Fibroblast of lung (primary cell): ENCODE data around the gene FMNL2. TPM values are rescaled to one million over a fixed set of nuclear protein-coding genes. Genes with fewer than 3 reads are reported as not detected.

ENCODE experiments used
- DNase-seq, 2 donors: peaks; one replicate each; pipeline versions ENCODE4 v3.0.0 to v3.0.0-alpha.2; 2010; ENCODE audit warnings: low read depth in 2 of 2
- H2AFZ ChIP-seq: 2 replicates; pipeline ENCODE4 v1.5.1; 2012; ENCODE audit warnings: low read length, control low read depth, inconsistent platforms
- H3K27ac ChIP-seq: 2 replicates; pipeline ENCODE4 v1.5.1; 2011; ENCODE audit warnings: low read length, control low read depth; ENCODE audit not compliant: insufficient read depth
- H3K27me3 ChIP-seq: 2 replicates; pipeline ENCODE4 v1.5.1; 2011; ENCODE audit warnings: mild to moderate bottlenecking, low read length; ENCODE audit not compliant: control insufficient read depth, insufficient read depth
- H3K36me3 ChIP-seq: 2 replicates; pipeline ENCODE4 v1.5.1; 2011; ENCODE audit warnings: low read length; ENCODE audit not compliant: control insufficient read depth, insufficient read depth
- H3K4me1 ChIP-seq: 2 replicates; pipeline ENCODE4 v1.5.1; 2011; ENCODE audit warnings: low read length; ENCODE audit not compliant: control insufficient read depth, insufficient read depth; ENCODE audit errors: extremely low read depth
- H3K4me2 ChIP-seq: 2 replicates; pipeline ENCODE4 v1.5.1; 2011; ENCODE audit warnings: low read length, control low read depth; ENCODE audit not compliant: insufficient read depth; ENCODE audit errors: extremely low read depth
- H3K4me3 ChIP-seq, 4 experiments: fragments of 200-600 bp in 1 of 4; sonication (generic) in 1 of 4; replicated peaks in 1 of 4; 2 replicates each; pipeline ENCODE4 v1.5.1; 2011 to 2016; ENCODE audit warnings: low read length in 4 of 4, low read depth in 3 of 4, mild to moderate bottlenecking in 3 of 4, control low read depth in 2 of 4, inconsistent platforms in 1 of 4, mixed read lengths in 1 of 4; ENCODE audit not compliant: insufficient read depth in 1 of 4; ENCODE audit errors: control extremely low read depth in 1 of 4
- H3K79me2 ChIP-seq: 2 replicates; pipeline ENCODE4 v1.5.1; 2012; ENCODE audit warnings: mild to moderate bottlenecking, low read length, inconsistent platforms; ENCODE audit not compliant: control insufficient read depth, insufficient read depth
- H3K9ac ChIP-seq: 2 replicates; pipeline ENCODE4 v1.5.1; 2011; ENCODE audit warnings: mild to moderate bottlenecking, low read length, control low read depth; ENCODE audit not compliant: insufficient read depth
- H3K9me3 ChIP-seq: 2 replicates; pipeline ENCODE4 v1.5.1; 2012; ENCODE audit warnings: low read depth, low read length; ENCODE audit not compliant: control insufficient read depth, insufficient read depth
- H4K20me1 ChIP-seq: 2 replicates; pipeline ENCODE4 v1.5.1; 2011; ENCODE audit warnings: low read length; ENCODE audit not compliant: control insufficient read depth, insufficient read depth; ENCODE audit errors: extremely low read depth
- EZH2 ChIP-seq: IDR thresholded peaks from 2 replicates; pipeline ENCODE4 v1.5.1; 2012; ENCODE audit warnings: low read length, control low read depth, mild to moderate bottlenecking; ENCODE audit errors: missing control alignments
- polyA plus RNA-seq, 2 donors: library from polyadenylated mRNA; depleted of rRNA in 1 of 2; stranded (reverse) in 1 of 2; unstranded in 1 of 2; fragments of >200 nt; gene quantifications; 2 replicates each; pipeline ENCODE4 v1.2.1, GENCODE V29; 2011 to 2012; ENCODE audit warnings: missing spikeins in 1 of 2
- total RNA-seq: library from RNA; depleted of rRNA; stranded (reverse); fragments of >200 nt; gene quantifications from 2 replicates; pipeline ENCODE4 v1.2.1, GENCODE V29; 2014
- TF ChIP-seq, protein P1 (sequence below), 2 donors: IDR thresholded peaks in 1 of 2; conservative IDR thresholded peaks in 1 of 2; 1 replicate in 1 of 2; 2 replicates in 1 of 2; pipeline ENCODE4 v1.5.1; 2011 to 2012; ENCODE audit warnings: low read length in 2 of 2, control low read depth in 1 of 2, inconsistent platforms in 1 of 2, low read depth in 1 of 2, mild to moderate bottlenecking in 1 of 2

Gene FMNL2
- total and polyA plus RNA-seq, 2 donors (not counting 1 experiment from before 2014, with no cell fraction given) = 12.0 to 30.2 TPM

DNA sequence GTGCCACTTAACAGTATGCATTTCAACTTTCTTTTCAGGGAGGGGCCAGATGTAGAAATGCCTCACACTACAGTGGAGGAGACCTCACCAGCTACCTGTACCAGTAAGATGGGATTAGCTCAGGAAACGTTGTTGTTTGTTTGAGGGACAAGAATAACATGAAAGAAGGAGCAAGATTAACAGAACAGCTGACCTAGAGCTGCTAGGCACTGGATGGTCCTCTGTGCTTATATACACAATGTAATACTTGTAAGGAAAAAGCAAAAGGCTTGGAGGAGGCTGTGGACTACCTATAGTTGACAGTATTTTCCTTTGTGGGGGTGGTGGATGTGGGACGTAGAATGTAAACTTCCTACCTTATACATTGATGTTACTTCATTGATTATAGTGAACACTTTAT, 154.4 kb downstream of the FMNL2 start:
- Histone ChIP-seq H3K27ac (no peak overlapping the region), H3K9ac (no peak overlapping the region), H3K79me2 (no peaks in the 10 kb centered on the region), H3K27me3 (no peaks in the 10 kb centered on the region), H3K36me3 (no peaks in the 10 kb centered on the region), H3K9me3 (no peaks in the 10 kb centered on the region), H4K20me1 (no peaks in the 10 kb centered on the region), H3K4me2 (no peak overlapping the region), H3K4me3 (no peak overlapping the region), H3K4me1 (no peaks in the 10 kb centered on the region), H2AFZ (no peak overlapping the region)
- TF ChIP-seq EZH2 = no peak
- TF ChIP-seq, protein P1, sequence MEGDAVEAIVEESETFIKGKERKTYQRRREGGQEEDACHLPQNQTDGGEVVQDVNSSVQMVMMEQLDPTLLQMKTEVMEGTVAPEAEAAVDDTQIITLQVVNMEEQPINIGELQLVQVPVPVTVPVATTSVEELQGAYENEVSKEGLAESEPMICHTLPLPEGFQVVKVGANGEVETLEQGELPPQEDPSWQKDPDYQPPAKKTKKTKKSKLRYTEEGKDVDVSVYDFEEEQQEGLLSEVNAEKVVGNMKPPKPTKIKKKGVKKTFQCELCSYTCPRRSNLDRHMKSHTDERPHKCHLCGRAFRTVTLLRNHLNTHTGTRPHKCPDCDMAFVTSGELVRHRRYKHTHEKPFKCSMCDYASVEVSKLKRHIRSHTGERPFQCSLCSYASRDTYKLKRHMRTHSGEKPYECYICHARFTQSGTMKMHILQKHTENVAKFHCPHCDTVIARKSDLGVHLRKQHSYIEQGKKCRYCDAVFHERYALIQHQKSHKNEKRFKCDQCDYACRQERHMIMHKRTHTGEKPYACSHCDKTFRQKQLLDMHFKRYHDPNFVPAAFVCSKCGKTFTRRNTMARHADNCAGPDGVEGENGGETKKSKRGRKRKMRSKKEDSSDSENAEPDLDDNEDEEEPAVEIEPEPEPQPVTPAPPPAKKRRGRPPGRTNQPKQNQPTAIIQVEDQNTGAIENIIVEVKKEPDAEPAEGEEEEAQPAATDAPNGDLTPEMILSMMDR (conservative IDR thresholded peaks at IDR 0.05 in 1 of 2, IDR thresholded peaks at IDR 0.05 in 1 of 2; ENCODE audit: low read depth in 1 of 2, low read length in 2 of 2) = no peak
- DNase-seq = no peak

DNA sequence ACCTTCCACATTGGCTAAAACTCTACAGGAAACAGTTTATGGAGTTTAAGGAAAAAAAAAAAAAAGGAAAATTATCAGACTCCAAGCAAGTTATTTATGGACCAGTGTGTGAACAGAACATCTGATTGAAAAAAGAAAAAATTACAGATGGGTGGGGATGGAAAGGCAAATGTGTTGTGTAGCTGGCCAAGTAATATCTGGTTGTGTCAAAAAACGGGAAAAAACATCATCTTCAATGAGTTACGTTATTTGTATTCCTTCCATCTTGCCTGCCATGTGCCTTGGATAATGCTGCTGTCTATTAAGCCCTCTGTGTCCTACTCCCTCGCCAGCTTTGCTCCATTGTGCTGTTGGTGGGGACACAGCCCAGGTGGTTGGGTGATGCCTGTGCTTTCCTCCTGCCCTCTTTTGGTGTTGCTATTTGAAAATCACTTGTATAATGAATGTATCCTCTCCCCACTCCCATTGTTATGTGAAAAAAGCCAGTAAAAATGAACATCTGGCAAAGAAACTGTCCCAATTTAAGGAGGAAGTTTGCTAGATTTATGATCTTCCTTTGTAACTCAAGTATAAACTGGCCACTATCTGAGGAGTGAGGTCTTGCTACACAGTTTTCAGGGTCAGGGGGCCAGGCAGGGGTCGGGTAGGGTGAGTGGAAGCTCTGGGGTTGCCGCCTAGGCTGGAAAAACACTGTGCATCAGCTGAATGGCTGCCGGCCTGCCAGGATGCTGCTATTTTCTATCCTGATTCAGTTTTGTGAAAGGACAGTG, 155.9 kb downstream of the FMNL2 start:
- no peak for DNase-seq
- Histone ChIP-seq H2AFZ (no peak overlapping the region), H3K4me1 (no peaks in the 10 kb centered on the region), H3K27ac (no peak overlapping the region), H4K20me1 (no peaks in the 10 kb centered on the region), H3K27me3 (no peaks in the 10 kb centered on the region), H3K4me2 (no peak overlapping the region), H3K4me3 (no peak overlapping the region), H3K9ac (no peak overlapping the region), H3K36me3 (no peaks in the 10 kb centered on the region), H3K9me3 (no peaks in the 10 kb centered on the region), H3K79me2 (peaks cover 2% of the 10 kb centered on the region)
- TF ChIP-seq, protein P1 (conservative IDR thresholded peaks at IDR 0.05 in 1 of 2, IDR thresholded peaks at IDR 0.05 in 1 of 2; ENCODE audit: low read depth in 1 of 2, low read length in 2 of 2) = no peak
- TF ChIP-seq EZH2 = no peak

DNA sequence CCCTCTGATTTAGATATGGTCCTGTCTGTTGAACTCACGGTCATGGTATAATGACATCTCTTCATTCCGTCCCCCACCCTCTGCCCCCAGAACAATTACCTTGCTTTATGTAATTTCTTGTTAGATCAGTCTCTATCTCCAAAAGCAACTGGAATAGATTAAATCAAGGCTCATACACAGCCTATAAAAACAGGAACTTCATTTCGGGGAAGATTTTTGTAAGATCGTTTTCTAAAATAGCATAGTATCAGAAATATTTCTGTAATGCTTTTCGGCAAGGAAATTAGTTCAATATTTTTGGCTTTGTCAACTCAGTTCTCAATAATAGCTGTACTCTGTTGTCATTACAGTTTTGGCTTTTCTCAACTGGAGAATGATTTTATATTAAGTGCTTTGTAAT, 157.2 kb downstream of the FMNL2 start:
- no peak overlapping the region for H3K4me2 ChIP-seq
- H2AFZ ChIP-seq = no peak overlapping the region
- no peak for DNase-seq
- no peaks in the 10 kb centered on the region for H4K20me1 ChIP-seq
- no peak overlapping the region for H3K4me3 ChIP-seq
- TF ChIP-seq, protein P1 (conservative IDR thresholded peaks at IDR 0.05 in 1 of 2, IDR thresholded peaks at IDR 0.05 in 1 of 2; ENCODE audit: low read depth in 1 of 2, low read length in 2 of 2) = no peak
- no peak for TF ChIP-seq EZH2
- H3K9me3 ChIP-seq = no peaks in the 10 kb centered on the region
- H3K36me3 ChIP-seq = no peaks in the 10 kb centered on the region
- no peaks in the 10 kb centered on the region for H3K27me3 ChIP-seq
- H3K9ac ChIP-seq = no peak overlapping the region
- peaks cover 2% of the 10 kb centered on the region for H3K79me2 ChIP-seq
- H3K4me1 ChIP-seq = no peaks in the 10 kb centered on the region
- no peak overlapping the region for H3K27ac ChIP-seq
